22Rv1 (cell line): ENCODE results near the gene RPUSD1.
"Not testable (repeated sequence)": the region's sequence is repeated elsewhere in the genome, so short reads cannot be mapped to it uniquely, and the experiment has no call there.

Experiments used
- H3K27ac ChIP-seq: fragments of 450-650 bp; 2 replicates; pipeline ENCODE4 v1.5.1; 2017
- CTCF ChIP-seq: fragments of 450-650 bp; IDR thresholded peaks from 2 replicates; pipeline ENCODE4 v1.5.1; 2017; ENCODE audit warnings: mild to moderate bottlenecking
- ZFX ChIP-seq: fragments of 450-650 bp; IDR thresholded peaks from 2 replicates; pipeline ENCODE4 v1.6.1; 2017; ENCODE audit warnings: antibody characterized with exemption, borderline replicate concordance

The RPUSD1 gene, protein sequence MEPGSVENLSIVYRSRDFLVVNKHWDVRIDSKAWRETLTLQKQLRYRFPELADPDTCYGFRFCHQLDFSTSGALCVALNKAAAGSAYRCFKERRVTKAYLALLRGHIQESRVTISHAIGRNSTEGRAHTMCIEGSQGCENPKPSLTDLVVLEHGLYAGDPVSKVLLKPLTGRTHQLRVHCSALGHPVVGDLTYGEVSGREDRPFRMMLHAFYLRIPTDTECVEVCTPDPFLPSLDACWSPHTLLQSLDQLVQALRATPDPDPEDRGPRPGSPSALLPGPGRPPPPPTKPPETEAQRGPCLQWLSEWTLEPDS

GRCh38 chr16:787978-788398 is at the start of gene RPUSD1:
TSS of gene RPUSD1 (minus strand) at chr16:788381. CDS start at chr16:787737, 644 bp downstream.
- peak within 1 kb of the TSS; percentile 82 for H3K27ac ChIP-seq

GRCh38 chr16:836822-837221 is 48.6 kb upstream of the RPUSD1 start:
- H3K27ac ChIP-seq = not testable (repeated sequence)

More at GRCh38 chr16:787978-788398, at the start of gene RPUSD1:
- no peak for TF ChIP-seq CTCF
- no peak for TF ChIP-seq ZFX

DNA sequence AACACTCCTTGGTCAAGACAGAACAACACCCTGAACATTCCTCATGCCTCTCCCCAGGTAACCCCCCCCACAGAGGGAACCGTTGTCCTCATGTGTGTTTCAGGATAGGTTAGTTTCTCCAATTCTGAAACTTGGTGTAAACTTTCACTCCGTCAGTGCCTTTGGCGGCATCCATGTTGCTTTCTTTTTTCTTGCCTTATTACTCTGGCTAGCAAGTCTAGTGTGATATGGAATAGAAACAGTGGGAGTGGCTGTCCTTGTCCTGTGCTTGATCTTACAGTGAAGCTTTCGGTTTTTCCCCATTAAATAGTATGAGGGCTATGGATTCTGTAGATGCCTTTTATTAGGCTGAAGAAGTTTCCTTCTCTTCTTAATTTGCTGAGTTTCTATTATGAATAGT is 48.0 kb upstream of the RPUSD1 start:
- H3K27ac ChIP-seq = no peak overlapping the region
- TF ChIP-seq ZFX = no peak
- no peak for TF ChIP-seq CTCF

- no peak for TF ChIP-seq ZFX
- no peak for TF ChIP-seq CTCF
- no peak overlapping the region for H3K27ac ChIP-seq
Measured at GRCh38 chr16:835373-835772, 47.2 kb upstream of the RPUSD1 start.

- no peak overlapping the region for H3K27ac ChIP-seq
- TF ChIP-seq ZFX (no peak), CTCF (no peak)
Measured at GRCh38 chr16:833411-833810, 45.2 kb upstream of the RPUSD1 start.

GRCh38 chr16:832652-833336 is 44.6 kb upstream of the RPUSD1 start:
- TF ChIP-seq CTCF = no peak
- TF ChIP-seq ZFX = no peak
- H3K27ac ChIP-seq = no peak overlapping the region

- no peak for TF ChIP-seq CTCF
- no peak for TF ChIP-seq ZFX
- H3K27ac ChIP-seq = no peak overlapping the region
Measured at GRCh38 chr16:831571-832413, 43.6 kb upstream of the RPUSD1 start.
